DMS153 (cell line): ENCODE results near the gene SLC27A1.

Experiments
- DNase-seq: peaks from one replicate; lab custom pipeline; 2025; lab: John Stamatoyannopoulos, UW

The SLC27A1 gene

DNA sequence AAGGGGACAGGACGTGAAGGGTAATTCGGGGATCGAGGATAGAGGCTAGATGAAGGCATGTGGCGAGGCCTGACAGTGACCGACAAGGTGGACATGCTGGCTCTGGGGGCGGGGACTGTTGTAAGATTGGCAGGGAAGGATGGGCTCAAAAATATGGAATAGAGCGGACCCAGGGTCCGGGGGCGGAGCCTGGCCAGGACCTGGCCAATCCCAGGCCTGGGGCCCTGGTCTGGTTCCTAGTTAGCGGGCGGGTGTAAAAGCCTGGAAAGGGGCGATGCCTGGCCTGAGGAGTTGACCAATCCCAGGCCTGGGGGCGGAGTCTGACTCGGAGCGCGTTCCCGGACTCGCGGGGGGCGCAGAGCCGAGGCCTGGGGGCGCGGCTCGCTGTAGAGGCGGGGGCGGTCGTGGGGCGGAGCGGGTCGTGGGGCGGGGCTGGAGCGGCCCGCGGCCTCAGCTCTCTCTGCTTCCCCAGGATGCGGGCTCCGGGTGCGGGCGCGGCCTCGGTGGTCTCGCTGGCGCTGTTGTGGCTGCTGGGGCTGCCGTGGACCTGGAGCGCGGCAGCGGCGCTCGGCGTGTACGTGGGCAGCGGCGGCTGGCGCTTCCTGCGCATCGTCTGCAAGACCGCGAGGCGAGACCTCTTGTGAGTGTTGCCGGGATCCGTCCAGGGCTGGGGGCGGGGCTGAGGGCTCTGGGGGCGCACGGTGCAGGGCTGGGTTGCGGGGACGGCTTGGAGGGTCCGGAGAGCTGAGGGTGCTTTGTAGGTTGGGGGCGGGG lies at the start of gene SLC27A1:
SLC27A1 (plus strand) TSS at position 457 of the 774 bp plus-strand sequence; CDS start at position 474, 17 bp downstream.
- DNase-seq = peak; percentile 97

DNA sequence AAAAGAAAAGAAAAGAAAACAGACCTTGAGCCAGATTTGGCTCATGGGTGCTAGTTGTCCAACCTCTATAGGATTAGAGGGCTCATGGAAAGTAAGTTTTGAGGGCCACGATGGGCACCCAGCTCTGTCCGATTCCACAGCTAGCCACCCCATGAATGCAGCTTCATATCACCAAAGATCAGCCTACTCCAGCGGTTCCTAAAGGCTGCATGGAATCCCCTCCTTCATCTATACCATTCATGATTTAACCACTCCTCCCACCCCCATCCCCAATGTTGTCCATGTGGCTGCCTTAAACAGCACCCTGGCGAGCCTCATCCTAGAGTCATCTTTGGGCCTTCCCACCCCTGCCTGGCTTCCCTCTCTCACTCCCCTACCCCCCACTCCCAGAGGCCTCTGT lies 48.4 kb upstream of the SLC27A1 start:
- DNase-seq = no peak

DNA sequence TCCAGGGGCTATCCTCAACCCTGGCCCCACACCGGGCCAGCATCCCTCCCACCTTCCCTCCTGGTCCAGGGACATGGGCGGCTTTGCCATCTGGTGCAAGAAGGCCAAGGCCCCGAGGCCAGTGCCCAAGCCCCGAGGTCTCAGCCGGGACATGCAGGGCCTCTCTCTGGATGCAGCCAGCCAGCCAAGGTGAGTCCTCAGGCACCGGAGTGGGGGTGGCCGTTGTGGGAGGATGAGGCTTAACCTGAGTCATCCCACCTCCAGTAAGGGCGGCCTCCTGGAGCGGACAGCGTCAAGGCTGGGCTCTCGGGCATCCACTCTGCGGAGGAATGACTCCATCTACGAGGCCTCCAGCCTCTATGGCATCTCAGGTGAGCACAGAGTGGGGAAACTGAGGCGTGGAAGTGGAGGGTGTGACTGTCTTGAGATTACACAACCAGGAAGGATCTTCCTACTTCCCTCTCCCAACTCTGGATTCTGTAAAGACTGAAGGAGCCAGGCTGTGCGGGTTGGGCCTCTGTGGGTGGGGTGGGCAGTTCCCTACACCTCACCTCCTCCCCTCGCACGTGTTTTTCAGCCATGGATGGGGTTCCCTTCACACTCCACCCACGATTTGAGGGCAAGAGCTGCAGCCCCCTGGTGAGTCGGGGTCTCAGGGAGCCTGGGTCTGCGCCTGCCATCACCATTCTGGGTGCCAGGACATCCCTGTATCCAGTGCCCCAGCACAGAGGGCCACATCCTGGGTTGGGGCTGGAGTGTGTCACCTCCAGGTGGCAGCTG lies 46.7 kb upstream of the SLC27A1 start:
- DNase-seq = no peak

DNA sequence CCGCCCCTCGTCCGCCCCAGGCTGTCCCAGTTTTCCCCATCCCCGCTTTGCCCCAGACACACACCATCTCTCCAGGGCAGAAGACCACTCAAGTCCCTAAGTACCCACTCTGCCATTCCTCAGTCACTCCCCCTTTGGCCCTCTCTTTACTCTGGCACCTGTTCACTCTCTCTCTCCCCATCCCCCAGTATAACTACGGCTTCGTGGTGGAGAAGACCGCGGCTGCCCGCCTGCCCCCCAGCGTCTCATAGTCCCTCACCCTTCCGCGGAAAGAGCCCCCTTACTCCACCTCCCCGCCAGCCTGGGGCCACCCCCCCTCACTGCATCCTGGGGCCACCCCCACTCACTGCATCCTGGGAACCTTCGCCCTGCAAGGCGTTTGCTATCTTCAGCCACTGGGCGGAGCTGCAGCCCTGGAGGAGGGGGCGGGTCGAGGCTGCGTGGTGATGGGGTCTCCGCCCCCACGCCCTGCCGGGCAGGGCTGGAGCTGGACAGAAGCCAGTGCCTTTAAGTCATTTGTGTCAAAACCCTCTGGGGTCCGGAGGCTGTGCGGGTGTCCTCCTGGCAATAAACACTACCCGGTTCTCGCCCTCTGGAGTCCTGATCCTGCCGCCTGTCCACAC lies 45.5 kb upstream of the SLC27A1 start:
- DNase-seq = no peak

DNA sequence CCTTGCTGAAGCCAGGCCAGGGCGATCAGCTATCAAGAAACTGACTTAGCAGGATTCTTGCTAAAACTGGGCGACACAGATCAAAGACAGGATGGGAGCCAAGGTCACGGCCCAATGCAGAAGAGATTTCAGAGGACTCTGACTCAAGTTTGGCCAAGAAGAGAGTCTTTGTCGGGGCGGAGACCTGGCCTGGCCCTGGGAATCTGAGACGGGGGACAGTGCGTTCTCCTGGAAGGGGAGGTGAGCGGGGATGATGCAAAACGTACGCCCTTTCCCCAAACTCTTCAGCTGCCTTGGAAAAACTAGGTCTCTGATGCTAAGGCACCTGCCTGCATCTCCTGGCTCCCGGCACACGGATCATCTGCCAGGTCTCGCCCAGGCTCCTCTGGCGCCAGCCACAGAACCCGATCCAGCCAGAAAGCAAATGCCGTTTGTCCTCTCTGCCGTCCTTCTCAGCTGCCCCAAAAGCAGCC lies 40.6 kb upstream of the SLC27A1 start:
- DNase-seq = no peak

DNA sequence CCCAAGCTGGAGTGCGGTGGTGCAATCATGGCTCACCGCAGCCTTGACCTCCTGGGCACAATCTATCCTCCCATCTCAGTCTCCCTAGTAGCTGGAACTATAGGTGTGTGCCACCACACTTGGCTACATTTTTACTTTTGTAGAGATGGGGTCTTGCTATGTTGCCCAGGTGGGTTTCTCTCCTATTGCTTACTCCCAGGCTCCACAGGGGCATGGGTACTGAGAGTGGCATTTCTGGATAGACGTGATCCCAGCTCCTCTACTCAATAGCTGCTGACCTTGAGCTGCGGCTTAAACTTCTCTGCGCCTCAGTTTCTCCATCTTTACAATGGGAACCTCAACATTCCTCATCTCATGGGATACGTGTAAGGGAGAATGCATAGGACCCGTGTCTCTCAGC lies 38.9 kb upstream of the SLC27A1 start:
- no peak for DNase-seq

DNA sequence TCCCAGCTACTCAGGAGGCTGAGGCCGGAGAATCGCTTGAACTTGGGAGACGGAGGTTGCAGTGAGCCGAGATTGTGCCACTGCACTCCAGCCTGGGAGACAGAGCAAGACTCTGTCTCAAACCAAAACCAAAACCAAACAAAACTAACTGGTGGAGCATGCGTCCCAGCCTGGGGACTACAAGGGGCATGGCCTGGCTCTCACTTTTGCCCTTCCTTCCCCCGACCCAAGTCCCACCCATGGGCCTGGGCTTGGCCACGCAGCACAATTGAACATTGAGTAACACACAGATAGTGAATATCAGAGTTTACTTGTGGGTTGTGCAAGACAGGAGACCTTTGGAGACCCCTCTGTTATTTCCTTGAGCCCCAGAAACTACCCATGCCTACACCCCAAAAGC lies 35.1 kb upstream of the SLC27A1 start:
- no peak for DNase-seq

DNA sequence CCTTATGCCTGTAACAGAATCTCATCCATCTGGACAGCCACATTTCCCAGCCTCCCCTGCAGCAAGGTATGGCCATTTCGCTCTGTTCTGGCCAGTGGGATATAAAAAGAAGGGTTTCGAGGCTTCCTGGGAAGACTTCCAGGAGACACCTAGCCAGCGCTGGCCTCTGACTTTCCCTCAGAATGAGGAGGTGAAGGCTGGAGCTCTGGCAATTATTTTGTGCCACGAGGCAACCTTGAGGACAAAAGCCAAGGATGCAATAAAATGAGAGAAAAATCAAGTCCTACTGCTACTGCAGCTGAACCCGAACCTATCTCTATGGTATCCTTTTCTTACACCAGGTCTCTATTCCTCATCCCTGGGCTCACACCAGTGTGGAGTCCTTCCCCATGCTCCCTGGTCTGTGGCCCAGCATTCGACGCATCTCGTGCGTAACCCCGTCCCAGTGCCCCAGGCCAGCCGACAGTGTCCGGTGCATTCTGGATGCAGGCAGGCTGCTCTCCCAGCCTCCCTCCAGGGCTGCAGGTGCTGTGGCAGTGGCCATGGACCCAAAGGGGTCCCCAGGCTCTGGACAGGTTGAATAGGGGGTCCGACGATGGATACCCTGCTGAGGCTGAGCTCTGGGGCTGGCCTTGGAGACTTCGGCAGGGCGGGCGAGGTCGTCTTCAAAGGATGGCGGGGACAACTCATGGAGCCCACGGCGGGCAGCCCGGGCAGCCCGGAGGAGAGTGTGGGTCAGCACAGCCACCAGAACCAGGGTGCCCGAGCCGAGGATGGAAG lies 34.0 kb upstream of the SLC27A1 start:
- DNase-seq = no peak

DNA sequence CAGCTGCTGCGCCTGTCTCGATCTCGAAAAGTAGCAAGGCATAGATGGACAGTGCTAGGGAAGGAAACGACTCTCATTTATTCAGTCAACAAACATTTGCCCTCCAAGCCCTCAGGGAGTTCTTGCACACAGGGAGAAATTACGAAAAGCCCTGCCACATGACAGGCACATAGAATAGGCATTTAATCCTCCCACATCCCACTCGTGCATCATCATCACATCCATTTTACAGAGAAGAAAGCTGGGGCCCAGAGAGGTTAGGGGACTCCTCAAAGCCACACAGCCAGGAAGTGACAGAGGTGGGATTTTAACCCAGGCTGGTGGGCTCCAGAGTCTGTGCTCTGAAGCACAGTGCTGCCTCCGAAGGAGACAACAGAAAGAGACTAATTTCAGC lies 33.5 kb upstream of the SLC27A1 start:
- no peak for DNase-seq

DNA sequence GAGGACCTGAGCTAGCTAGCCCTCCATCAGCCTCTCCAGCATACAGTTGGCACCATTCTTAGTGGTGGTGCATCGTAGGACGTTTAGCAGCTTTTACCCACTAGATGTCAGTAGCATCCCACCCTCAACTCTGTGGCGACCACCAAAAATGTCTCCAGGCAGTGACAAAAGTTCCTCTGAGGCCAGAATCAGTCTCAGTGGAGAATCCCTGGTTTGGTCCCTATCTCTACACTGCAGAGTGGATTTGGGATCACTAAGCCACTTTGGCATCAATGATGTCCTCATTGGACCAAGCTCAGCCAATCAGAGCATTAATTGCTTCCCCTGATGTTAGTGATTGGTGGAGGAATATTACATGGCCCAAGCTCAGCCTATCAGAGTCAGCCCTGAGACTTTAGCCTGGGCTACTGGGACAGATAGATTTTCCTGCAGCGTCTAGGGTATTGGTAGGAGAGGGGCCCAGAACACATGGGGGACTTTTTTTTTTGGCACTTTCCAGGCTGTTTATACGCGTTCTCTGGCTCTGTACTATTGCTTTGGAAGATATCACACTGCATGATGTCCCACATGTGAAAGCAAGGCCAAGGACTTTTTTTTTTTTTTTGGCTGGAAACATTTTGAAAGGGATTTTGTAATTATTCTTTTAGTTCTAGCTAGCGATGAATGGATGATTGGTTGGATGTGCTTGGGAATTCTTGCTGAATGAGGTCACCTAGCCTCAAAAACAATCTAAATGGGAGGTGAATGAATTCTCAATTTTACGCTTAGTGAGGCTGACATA lies 28.9 kb upstream of the SLC27A1 start:
- DNase-seq = no peak

DNA sequence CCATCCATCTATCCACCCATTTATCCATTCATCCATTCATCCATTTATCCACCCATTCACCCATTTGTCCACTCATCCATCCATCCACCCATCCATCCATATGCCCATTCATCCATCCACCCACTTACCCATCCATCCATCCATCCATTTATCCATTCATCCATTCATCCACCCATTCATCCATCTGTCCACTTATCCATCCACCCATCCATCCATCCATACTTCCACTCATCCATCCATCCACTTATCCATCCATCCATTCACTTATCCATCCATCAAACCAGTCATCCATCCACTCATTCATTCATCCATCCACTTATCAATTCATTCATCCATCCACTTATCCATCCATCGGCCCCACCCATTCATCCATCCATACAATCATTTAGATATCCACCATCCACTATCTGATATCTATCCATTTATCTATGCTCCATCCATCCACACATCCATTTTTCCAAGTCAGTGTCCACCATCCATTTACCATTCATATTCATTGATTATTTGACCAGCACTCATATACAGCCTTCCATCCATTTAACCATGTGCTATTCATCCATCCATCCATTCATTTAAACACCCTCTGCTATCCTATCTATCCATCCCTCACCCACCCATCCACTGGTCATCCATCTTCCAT lies 24.7 kb upstream of the SLC27A1 start:
- no peak for DNase-seq

DNA sequence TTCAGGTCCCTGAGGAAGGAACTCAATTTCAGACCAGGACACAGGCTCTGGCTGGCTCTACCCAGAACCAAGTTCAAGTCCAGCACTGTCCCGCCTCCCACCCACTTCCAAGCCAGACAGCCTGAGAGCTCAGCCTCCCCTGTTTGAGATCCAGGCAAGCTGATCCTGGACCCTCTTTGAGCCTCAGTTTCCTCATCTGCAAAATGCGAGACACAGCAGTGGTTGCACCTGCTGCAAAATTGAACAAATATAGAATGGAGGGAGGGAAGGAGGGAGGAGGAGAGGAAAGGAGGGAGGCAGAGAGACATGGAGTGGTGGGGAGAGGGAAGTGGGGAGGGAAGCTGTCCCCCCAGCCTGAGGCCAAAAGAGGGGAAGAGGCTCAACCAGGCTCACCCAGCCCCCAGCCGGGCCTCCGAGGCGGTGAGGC lies 22.6 kb upstream of the SLC27A1 start:
- no peak for DNase-seq

DNA sequence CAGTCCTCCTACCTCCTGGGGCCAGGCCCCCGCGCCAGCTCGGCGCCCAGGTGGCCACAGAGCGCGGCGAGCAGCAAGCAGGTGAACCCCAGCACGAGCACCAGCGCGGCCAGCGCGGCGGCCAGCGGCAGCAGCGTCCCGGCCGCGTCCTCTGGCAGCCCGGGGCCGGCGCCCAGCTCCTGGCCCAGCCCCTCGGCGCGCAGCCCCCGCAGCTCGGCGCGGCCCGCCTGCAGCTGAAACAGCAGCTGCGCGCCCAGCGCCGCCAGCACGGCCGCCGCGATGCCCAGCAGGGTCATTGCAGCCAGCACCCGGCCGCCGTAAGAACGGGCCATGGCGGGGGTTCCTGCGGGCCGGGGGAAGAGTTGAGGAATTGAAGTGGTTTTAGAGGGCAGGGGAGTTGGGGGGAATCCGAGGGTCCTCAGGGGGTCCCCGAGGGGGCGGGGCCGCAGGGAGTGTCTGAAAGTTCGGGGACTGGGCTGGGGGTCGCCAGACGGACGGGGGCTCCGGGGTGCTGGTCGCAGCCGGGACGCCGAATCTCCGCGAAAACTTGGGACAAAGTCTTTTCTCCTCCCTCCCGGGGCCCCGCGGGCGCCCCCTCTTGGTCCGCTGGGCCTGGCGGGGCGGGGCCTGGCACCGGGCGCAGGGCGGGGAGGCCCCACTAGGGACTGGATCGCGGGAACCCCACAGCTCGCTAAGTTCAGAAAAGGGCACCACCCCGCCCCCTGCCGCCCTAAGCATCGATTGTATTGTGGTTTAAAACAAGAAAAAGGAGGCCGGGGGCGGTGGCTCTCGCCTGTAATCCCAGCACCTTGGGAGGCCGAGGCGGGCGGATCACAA lies 22.0 kb upstream of the SLC27A1 start, which contains the start of gene TMEM221:
TMEM221 (minus strand) TSS at position 538 of the 837 bp plus-strand sequence; CDS start at position 332, 206 bp downstream.
- no peak for DNase-seq

DNA sequence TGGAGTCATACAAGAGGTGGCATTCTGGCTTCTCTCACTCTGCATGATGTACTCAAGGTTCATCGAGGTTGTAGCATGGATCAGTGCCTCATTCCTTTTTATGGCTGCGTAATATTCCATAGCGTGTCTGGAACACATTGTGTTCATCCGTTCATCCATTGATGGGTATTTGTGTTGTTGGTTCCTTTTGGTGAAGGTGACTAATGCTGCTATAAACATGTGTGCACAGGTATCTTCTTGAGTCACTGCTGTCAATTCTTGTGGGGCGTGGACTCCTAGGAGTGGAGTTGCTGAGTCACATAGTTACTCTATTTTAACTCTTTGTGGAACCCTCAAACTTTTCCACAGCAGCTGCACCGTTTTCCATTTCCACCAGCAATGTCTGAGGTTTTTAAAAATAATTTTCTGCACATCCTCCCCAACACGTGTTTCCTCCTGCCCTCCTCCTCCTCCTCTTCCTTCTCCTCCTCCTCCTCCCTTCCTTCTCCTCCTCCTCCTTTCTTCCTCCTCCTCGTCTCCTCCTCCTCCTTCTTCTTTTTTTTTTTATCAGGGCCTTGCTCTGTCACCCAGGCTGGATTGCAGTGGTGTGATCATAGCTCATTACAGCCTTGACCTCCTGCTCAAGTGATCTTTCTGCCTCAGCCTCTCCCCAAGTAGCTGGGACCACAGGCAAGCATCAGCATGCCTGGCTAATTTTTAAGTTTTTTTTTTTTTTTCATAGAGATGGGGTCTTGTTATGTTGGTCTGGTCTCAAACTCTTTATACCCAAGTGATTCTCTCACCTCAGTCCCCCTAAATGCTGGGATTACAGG lies 19.9 kb upstream of the SLC27A1 start:
- no peak for DNase-seq

DNA sequence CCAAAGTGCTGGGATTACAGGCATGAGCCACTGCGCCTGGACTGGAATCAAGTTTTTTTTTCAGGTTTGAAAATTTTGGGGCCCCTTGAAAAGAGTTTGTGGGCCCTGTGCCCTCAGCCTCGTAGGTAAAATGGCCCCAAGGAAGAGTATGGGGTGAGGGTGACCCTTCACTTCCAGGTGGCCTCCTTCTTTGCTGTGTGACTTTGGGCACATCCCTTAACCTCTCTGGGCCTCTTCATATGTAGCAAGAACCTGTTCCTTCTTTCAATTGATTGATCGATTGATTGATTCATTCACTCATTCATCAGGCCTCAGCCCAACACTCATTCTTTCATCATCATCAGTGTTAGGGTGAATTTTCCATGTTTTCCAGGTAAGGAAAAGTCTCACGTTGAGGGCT lies 18.5 kb upstream of the SLC27A1 start:
- no peak for DNase-seq

DNA sequence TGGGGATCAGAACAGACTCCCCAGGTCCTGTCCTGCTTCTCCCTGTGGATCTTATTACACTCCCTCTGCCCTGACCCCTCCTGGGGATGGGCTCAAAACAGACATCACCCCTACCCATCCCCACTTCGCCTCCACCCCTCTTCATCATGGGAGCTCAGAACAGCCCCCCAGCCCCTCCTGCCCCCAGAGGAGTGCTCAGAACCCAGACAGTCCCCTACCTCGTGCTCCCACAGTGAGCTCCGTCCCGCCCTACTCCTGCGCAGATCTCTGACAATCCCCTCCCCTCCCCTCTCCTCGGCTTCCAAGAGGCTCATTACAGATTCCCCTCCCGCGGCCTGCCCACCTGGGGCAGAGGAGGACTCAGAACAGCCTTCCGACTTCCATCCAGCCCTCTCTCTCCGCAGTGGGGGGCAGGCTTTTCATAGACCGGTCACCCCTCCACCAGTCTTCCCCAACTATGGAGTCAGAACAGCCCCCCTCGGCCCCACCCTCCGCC lies 15.7 kb upstream of the SLC27A1 start:
- DNase-seq = no peak

DNA sequence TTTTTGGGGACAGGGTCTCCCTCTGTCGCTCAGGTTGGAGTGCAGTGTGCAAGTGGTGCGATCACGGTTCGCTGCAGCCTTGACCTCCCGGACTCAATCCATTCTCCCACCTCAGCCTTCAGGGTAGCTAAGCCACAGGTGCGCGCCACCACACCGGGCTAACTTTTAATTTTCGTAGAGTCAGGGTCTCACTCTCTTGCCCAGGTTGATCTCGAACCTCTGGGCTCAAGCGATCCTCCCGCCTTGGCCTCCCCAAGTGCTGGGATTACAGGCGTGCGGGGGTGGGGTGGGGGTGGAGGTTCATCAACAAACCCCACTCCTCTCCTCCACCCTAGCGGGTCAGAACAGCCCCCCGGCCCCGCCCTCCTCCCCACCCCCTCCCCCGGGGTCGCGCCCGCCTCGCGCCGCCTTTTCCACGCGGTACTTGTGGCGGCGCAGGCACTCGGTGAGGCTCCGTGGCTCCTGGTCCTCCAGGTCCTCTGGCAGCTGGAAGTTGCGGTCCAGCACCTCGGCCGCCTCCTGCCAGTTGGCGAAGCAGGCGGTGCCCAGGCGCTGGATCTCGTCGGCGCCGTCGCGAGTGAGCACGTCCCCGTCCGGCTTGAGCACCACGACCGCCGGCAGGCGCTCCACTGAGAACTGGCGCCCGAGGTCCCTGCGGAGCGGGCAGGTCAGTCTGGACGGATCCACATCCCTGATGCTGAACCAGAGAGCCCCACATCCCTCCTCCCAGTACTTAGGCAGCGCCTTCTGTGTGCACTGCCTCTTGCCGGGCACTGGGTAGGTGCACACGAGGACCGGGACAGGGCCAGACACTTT lies 14.8 kb upstream of the SLC27A1 start:
- DNase-seq = no peak

DNA sequence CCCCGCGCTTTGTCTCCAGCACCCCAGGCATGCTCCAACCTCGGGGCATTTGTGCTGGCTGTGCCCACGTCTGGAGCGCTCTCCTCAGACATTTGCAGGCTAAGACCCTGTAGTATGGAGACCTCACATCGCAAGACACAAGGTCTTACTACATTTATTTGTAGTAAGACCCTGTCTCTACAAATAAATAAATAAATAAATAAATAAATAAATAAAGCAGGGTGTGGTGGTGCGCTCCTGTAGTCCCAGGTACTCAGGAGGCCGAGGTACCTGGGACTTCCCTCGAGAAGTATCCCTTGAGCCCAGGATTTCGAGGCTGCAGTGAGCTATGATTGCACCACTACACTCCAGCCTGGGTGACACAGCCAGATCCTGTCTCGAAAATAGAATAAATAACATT lies 14.2 kb upstream of the SLC27A1 start:
- DNase-seq = no peak
